Measurements from ENCODE around the gene SLC50A1. TPM values are rescaled to one million over a fixed set of nuclear protein-coding genes. Genes with fewer than 3 reads are reported as not detected.

Gene SLC50A1
- total RNA-seq, 1 donor from 2014 or later, result 25.9 TPM

DNA sequence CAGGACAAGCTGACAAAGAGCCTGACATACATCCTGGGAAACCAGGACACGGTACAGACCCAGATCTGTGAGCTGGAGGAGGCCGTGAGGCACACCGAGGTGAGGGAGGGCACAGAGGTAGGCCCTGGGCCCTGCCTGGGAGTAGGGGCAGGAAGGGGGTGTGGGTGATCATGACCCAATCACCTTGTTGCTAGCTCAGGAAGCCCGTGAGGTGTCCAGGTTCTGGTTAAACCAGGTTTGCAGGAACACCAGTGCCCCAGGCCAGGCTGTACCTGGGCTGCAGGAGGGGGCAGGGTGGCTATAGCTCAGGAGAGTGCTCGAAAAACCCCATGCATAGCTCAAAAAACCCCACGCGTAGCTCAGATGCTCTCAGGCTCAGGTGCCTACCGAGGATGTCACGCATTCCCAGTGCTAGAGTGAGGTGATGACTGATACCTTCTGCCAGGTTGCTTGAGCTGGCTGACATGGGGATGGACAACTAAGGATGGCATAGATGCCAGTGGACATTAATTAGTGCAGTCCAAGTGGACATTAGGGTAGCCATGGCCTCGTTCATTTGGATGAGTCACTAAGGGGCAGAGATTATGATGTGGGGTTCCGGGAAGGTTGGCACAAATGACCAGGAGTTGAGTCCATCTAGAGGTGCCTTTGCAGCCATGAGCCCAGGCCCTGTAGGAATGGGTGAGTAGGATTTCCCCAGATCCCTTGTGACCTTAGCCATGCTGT is 41.7 kb downstream of the SLC50A1 start:
- DNase-seq (ENCODE audit: low spot score in 2 of 2, unreplicated experiment in 2 of 2), result no peak
- no peak overlapping the region for H3K27ac Mint-ChIP-seq
- H3K4me3 Mint-ChIP-seq, result no peak overlapping the region
- H3K4me1 Mint-ChIP-seq, result peaks cover 19% of the 10 kb centered on the region
- H3K27me3 Mint-ChIP-seq (ENCODE audit: low read depth), result peaks cover 11% of the 10 kb centered on the region
- TF ChIP-seq, protein P1, sequence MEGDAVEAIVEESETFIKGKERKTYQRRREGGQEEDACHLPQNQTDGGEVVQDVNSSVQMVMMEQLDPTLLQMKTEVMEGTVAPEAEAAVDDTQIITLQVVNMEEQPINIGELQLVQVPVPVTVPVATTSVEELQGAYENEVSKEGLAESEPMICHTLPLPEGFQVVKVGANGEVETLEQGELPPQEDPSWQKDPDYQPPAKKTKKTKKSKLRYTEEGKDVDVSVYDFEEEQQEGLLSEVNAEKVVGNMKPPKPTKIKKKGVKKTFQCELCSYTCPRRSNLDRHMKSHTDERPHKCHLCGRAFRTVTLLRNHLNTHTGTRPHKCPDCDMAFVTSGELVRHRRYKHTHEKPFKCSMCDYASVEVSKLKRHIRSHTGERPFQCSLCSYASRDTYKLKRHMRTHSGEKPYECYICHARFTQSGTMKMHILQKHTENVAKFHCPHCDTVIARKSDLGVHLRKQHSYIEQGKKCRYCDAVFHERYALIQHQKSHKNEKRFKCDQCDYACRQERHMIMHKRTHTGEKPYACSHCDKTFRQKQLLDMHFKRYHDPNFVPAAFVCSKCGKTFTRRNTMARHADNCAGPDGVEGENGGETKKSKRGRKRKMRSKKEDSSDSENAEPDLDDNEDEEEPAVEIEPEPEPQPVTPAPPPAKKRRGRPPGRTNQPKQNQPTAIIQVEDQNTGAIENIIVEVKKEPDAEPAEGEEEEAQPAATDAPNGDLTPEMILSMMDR (IDR thresholded peaks at IDR 0.05; ENCODE audit: unreplicated experiment), result no peak
- H3K36me3 Mint-ChIP-seq, result no peaks in the 10 kb centered on the region
- H3K9me3 Mint-ChIP-seq, result no peaks in the 10 kb centered on the region

DNA sequence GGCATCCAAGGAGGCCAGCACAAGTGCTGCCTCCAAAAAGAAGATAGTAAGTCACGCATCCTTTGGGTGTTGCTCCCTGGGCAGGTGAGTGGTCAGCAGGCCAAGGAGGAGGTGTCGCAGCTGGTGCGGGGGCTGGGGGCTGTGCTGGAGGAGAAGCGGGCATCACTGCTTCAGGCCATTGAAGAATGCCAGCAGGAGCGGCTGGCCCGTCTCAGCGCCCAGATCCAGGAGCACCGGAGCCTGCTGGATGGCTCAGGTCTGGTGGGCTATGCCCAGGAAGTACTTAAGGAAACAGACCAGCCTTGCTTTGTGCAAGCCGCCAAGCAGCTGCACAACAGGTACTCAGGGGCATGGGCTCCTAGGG is 42.2 kb downstream of the SLC50A1 start:
- no peak overlapping the region for H3K4me3 Mint-ChIP-seq
- no peak overlapping the region for H3K27ac Mint-ChIP-seq
- no peaks in the 10 kb centered on the region for H3K36me3 Mint-ChIP-seq
- H3K4me1 Mint-ChIP-seq, result peaks cover 16% of the 10 kb centered on the region
- no peaks in the 10 kb centered on the region for H3K9me3 Mint-ChIP-seq
- peaks cover 11% of the 10 kb centered on the region for H3K27me3 Mint-ChIP-seq (ENCODE audit: low read depth)
- TF ChIP-seq, protein P1 (IDR thresholded peaks at IDR 0.05; ENCODE audit: unreplicated experiment), result no peak
- DNase-seq (ENCODE audit: low spot score in 2 of 2, unreplicated experiment in 2 of 2), result no peak

DNA sequence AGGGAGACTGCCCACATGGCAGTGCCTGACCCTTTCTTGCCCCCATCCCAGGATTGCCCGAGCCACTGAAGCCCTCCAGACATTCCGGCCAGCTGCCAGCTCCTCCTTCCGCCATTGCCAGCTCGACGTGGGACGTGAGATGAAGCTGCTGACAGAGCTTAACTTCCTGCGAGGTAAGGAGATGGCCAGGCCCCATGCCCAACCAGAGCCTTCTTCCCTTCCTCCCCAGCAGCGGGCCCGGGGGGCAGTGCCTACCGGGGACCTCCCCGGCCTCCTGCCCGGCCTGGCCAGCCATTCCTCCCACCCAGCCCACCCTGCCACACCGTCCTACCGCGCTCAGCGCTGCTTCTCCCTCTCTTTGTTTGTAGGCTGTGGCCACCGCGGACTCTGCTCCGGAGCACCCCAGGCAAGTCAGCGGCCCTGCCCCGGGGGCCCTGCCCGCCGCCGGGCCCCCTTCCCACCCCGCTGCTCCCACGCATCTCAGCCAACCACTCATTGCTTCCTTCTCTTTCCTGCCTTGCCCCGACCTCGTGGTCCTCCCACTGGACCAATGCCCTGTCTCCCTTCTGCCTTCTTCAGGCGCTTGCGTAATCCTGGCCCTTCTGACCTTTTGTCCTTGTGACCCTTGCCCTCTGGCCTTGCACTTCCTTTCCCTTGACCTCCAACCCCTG is 42.9 kb downstream of the SLC50A1 start:
- Mint-ChIP-seq H3K4me3 (no peak overlapping the region), H3K27me3 (ENCODE audit: low read depth) (peaks cover 9% of the 10 kb centered on the region), H3K9me3 (no peaks in the 10 kb centered on the region), H3K27ac (no peak overlapping the region), H3K36me3 (no peaks in the 10 kb centered on the region), H3K4me1 (peaks cover 10% of the 10 kb centered on the region)
- TF ChIP-seq, protein P1 (IDR thresholded peaks at IDR 0.05; ENCODE audit: unreplicated experiment), result no peak
- DNase-seq (ENCODE audit: low spot score in 2 of 2, unreplicated experiment in 2 of 2), result no peak

DNA sequence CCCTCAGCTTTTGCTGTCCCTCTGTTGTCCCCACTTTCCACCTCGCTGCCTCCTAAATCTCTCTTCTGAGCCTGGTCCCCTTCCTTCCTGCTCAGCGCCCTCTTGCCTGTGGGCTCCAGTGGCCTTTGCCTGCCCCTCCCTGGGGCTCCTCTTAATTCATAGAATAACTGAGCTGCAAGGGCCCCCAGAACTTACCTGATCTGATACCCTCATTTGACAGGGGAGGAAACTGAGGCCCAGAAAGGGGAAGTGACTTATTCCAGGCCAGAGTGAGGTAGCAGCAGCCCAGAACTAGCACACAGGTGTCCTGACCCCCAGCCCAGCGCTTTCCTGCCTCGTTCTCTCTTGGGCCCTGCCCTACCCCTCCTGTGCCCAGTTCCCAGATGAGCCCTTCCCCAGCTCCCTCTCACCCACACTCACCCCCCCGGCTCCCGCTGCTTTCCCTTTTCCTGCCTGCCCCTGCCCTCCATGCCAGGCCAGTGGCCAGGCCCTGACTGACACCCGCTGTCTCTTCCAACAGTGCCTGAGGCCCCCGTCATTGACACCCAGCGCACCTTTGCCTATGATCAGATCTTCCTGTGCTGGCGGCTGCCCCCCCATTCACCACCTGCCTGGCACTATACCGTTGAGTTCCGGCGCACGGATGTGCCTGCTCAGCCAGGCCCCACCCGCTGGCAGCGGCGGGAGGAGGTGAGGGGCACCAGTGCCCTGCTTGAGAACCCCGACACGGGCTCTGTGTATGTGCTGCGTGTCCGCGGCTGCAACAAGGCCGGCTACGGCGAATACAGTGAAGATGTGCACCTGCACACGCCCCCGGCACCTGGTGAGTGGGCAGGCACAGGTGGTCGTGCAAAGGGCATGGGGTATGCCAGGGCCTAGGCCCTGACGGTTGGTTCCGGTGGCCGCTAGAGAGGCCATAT is 43.7 kb downstream of the SLC50A1 start:
- Mint-ChIP-seq H3K36me3 (no peaks in the 10 kb centered on the region), H3K4me1 (peaks cover 5% of the 10 kb centered on the region), H3K4me3 (no peak overlapping the region), H3K27ac (no peak overlapping the region), H3K27me3 (ENCODE audit: low read depth) (peaks cover 5% of the 10 kb centered on the region), H3K9me3 (no peaks in the 10 kb centered on the region)
- DNase-seq (ENCODE audit: low spot score in 2 of 2, unreplicated experiment in 2 of 2), result no peak
- TF ChIP-seq, protein P1 (IDR thresholded peaks at IDR 0.05; ENCODE audit: unreplicated experiment), result no peak

DNA sequence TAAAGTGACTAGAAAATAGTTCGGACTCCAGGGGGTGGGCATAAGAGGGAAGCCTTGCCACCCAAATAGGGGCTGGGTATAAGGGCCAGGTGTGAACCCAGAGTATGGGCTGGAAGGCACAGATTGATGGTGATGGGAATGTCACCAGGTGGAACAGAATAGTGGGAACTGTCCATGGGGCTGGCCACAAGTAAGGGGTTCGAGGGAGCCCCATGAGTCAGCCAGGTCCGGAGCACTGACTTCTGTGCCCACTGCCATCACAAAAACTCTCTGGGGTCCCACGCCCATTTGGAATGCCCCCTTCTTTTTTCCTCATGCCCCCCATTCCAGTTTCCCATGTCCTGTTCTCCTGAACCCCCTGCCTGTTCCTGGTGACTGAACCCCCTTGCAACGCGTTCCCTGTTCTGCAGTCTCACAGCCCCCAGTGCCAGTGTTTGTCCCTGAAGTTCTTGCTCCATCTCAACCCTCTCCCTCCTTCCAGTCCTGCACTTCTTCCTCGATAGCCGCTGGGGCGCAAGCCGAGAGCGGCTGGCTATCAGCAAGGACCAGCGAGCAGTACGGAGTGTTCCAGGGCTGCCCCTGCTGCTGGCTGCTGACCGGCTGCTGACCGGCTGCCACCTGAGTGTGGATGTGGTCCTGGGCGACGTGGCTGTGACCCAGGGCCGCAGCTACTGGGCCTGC is 45.9 kb downstream of the SLC50A1 start:
- Mint-ChIP-seq H3K36me3 (no peaks in the 10 kb centered on the region), H3K9me3 (no peaks in the 10 kb centered on the region), H3K4me3 (no peak overlapping the region), H3K27ac (no peak overlapping the region), H3K27me3 (ENCODE audit: low read depth) (no peaks in the 10 kb centered on the region), H3K4me1 (no peaks in the 10 kb centered on the region)
- TF ChIP-seq, protein P1 (IDR thresholded peaks at IDR 0.05; ENCODE audit: unreplicated experiment), result no peak
- DNase-seq (ENCODE audit: low spot score in 2 of 2, unreplicated experiment in 2 of 2), result no peak
